Thymus (tissue), 11 donors: Measurements from ENCODE around the gene LCORL. TPM values are rescaled to one million over a fixed set of nuclear protein-coding genes. Genes with fewer than 3 reads are reported as not detected.
"Not testable (repeated sequence)": the region's sequence is repeated elsewhere in the genome, so short reads cannot be mapped to it uniquely, and the experiment has no call there.

Experiments used
- DNase-seq, 9 donors: peaks; one replicate each; pipeline ENCODE4 v3.0.0-alpha.2; 2013; ENCODE audit warnings: low spot score in 9 of 9, low read depth in 6 of 9, missing footprints in 1 of 9
- H3K27ac ChIP-seq, 2 donors: one replicate each; pipeline ENCODE4 v1.5.1; 2013; ENCODE audit warnings: control low read depth in 1 of 2, low read depth in 1 of 2, low read length in 1 of 2, mild to moderate bottlenecking in 1 of 2, moderate library complexity in 1 of 2
- H3K27me3 ChIP-seq, 2 donors: one replicate each; pipeline ENCODE4 v1.5.1; 2013; ENCODE audit warnings: low read length in 1 of 2; ENCODE audit not compliant: control insufficient read depth in 2 of 2, insufficient read depth in 1 of 2
- H3K36me3 ChIP-seq, 2 donors: one replicate each; pipeline ENCODE4 v1.5.1; 2013; ENCODE audit warnings: low read length in 1 of 2, mild to moderate bottlenecking in 1 of 2, moderate library complexity in 1 of 2; ENCODE audit not compliant: control insufficient read depth in 2 of 2, insufficient read depth in 2 of 2
- H3K4me1 ChIP-seq, 2 donors: one replicate each; pipeline ENCODE4 v1.5.1; 2013; ENCODE audit warnings: low read length in 2 of 2; ENCODE audit not compliant: control insufficient read depth in 2 of 2, insufficient read depth in 2 of 2
- H3K4me3 ChIP-seq, 2 donors: one replicate each; pipeline ENCODE4 v1.5.1; 2013; ENCODE audit warnings: low read length in 2 of 2, control low read depth in 1 of 2, mild to moderate bottlenecking in 1 of 2
- H3K9me3 ChIP-seq, 2 donors: one replicate each; pipeline ENCODE4 v1.5.1; 2013; ENCODE audit warnings: low read length in 1 of 2, mild to moderate bottlenecking in 1 of 2; ENCODE audit not compliant: control insufficient read depth in 2 of 2, insufficient read depth in 1 of 2
- WGBS: extraction: QIAGEN DNeasy Blood & Tissue Kit; methylation state at CpG from one replicate; pipeline ENCODE4 v1.1.7; 2013; 5-methylcytosine and 5-hydroxymethylcytosine counted together
- polyA plus RNA-seq: library from polyadenylated mRNA; stranded (reverse); fragments of 200-250 nt; gene quantifications from one replicate; pipeline ENCODE4 v1.2.3, GENCODE V29; 2013
- total RNA-seq: library from RNA; stranded (reverse); fragments of 120-200 nt; gene quantifications from one replicate; pipeline ENCODE4 v1.2.4, GENCODE V29; 2013
- donor health status: healthy.

Gene LCORL
- total and polyA plus RNA-seq, 2 donors, result 4.5 to 13.3 TPM

DNA sequence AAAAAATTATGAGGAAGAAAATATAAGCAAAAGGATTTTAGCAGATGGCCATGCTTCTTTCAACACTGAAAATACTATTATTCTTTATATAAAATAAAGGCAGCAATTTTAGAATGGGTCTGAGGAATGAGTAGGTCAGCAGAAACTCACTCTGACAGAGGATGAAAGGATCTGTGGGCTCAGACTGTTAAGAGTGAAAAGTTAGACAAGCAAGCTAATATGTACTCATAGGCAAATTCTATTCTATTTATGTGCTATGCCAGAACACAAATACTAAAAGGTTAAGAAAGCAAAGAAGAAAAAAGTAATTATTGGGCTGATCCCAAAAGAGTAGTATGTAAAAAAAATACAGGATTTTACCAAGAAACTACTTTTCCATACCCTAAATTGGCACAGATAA lies 13.9 kb downstream of the LCORL start:
- H3K4me3 ChIP-seq, result no peak overlapping the region
- H3K27ac ChIP-seq, result no peak overlapping the region
- no peak for DNase-seq
- peaks cover 3 to 13% of the 10 kb centered on the region in 2 donors for H3K4me1 ChIP-seq
- H3K36me3 ChIP-seq, result peaks cover 0 to 5% of the 10 kb centered on the region in 2 donors
- peaks cover 1 to 11% of the 10 kb centered on the region in 2 donors for H3K9me3 ChIP-seq
- no peaks in the 10 kb centered on the region for H3K27me3 ChIP-seq

DNA sequence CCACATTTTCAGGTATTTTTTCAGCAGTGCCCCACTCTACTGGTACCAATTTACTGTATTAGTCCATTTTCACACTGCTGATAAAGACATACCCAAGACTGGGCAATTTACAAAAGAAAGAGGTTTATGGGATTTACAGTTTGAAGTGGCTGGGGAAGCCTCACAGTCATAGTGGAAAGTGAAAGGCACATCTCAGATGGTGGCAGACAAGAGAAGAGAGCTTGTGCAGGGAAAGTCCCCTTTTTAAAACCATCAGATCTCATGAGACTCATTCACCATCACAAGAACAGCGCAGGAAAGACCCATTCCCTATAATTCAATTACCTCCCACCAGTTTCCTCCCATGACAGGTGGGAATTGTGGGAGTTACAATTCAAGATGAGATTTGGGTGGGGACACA lies 15.1 kb downstream of the LCORL start:
- not testable (repeated sequence) for H3K27ac ChIP-seq, H3K27me3 ChIP-seq, H3K4me1 ChIP-seq, H3K36me3 ChIP-seq, H3K4me3 ChIP-seq, DNase-seq
- 98% methylated on average over 1 of the region's 1 CpG for WGBS
- peaks cover 1 to 11% of the 10 kb centered on the region in 2 donors for H3K9me3 ChIP-seq

DNA sequence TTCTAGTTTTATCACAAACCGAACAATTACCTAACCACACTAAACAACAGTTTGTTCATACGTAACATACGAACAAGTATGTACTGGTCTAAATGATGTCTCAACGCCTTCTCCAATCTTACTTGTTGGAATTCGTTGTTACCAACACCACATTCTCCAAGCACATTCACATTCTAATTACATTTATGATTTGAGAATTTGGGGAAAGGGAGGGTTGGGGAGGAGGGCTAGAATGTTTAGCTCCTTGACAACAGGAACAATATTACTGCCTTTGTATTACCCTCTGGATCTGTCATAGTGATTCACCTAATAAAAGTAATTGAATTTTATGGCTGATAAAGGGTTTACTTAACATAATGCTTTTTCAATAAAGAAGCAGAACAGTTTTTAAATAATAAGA lies 24.4 kb downstream of the LCORL start:
- WGBS, result 98% methylated on average over 5 of the region's 5 CpGs
- Histone ChIP-seq H3K27ac (no peak overlapping the region), H3K36me3 (no peaks in the 10 kb centered on the region), H3K9me3 (no peaks in the 10 kb centered on the region), H3K27me3 (no peaks in the 10 kb centered on the region), H3K4me3 (no peak overlapping the region), H3K4me1 (no peaks in the 10 kb centered on the region)
- DNase-seq, result no peak

DNA sequence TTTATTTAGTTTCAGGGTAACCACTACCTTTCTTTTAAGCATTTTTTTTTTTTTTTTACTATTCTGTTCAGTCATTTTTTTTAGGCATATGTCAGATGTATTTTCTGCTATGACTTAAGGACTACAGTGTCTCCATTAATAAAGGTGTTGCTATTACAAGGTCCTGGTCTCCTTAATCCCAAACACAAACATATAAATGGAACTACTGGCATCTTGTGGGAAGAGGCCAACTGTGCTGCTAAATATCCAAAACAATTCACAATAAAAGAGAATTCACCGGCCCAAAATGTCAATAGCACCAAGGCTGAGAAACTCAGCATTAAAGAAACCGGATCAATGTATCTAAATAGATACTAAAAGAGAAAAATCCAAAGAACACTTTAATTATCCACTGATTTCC lies 26.4 kb downstream of the LCORL start:
- no peak overlapping the region for H3K4me3 ChIP-seq
- no peaks in the 10 kb centered on the region for H3K4me1 ChIP-seq
- H3K36me3 ChIP-seq, result no peaks in the 10 kb centered on the region
- no peak overlapping the region for H3K27ac ChIP-seq
- no peaks in the 10 kb centered on the region for H3K9me3 ChIP-seq
- DNase-seq, result no peak
- no peaks in the 10 kb centered on the region for H3K27me3 ChIP-seq
- 76% methylated on average over 2 of the region's 2 CpGs for WGBS

DNA sequence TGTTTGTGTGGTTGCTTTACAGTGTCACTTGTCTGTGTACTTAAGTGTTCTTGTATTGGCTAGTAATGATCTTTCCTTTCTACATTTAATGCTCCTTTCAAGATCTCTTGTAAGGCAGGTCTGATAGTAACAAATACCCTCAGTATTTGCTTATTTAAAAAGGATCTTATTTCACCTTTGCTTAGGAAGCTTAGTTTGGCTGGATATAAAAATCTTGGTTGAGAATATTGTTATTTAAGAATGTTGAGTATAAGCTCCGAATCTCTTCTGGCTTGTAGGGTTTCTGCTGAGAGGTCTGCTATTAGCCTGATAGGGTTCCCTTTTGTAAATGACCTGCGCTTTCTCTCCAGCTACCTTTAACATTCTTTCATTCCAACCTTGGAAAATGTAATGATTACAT lies 35.7 kb downstream of the LCORL start:
- DNase-seq, result no peak
- H3K4me1 ChIP-seq, result no peaks in the 10 kb centered on the region
- no peaks in the 10 kb centered on the region for H3K27me3 ChIP-seq
- H3K4me3 ChIP-seq, result no peak overlapping the region
- peaks cover 0 to 8% of the 10 kb centered on the region in 2 donors for H3K9me3 ChIP-seq
- H3K36me3 ChIP-seq, result no peaks in the 10 kb centered on the region
- no peak overlapping the region for H3K27ac ChIP-seq
- 98% methylated on average over 2 of the region's 2 CpGs for WGBS

DNA sequence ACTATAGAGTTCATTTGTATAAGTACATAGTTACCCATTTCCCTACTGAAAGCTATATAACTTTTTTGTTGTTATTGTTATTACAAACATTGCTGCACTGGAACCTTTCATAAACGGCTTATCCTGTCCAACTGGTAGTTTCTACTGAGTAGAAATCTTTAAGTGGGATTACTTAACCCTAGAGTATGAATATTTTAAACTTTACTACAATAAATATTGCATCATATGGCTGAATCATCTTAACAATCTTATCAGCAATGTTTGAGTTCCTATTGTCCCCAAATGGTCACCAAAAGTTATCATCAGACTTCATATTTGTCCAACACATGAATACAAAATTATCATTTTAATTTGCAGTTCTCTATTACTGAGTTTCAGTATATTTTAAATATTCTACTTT lies 40.5 kb downstream of the LCORL start:
- DNase-seq, result no peak
- no peaks in the 10 kb centered on the region for H3K9me3 ChIP-seq
- peaks cover 0 to 3% of the 10 kb centered on the region in 2 donors for H3K36me3 ChIP-seq
- 96% methylated on average over 1 of the region's 1 CpG for WGBS
- no peak overlapping the region for H3K27ac ChIP-seq
- no peaks in the 10 kb centered on the region for H3K27me3 ChIP-seq
- no peak overlapping the region for H3K4me3 ChIP-seq
- H3K4me1 ChIP-seq, result no peaks in the 10 kb centered on the region

DNA sequence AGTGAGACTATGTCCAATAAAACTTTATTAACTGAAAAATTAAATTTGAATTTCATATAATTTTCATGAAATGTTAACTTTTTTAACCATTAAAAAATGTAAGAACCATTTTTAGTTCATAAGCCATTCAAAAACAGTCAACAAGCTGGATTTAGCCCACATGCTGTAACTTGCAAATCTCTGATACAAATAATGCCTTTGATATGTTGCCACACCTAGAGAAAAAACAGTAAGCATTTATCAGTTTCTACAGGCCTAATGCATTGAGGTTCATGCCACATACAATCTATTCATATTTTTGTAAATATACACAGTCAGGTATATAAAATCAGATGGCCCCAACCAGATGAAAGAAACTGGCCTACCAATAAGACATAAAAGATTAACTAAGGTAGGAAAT lies 52.8 kb downstream of the LCORL start:
- H3K27me3 ChIP-seq, result no peaks in the 10 kb centered on the region
- DNase-seq, result no peak
- no peaks in the 10 kb centered on the region for H3K4me1 ChIP-seq
- H3K36me3 ChIP-seq, result no peaks in the 10 kb centered on the region
- H3K27ac ChIP-seq, result no peak overlapping the region
- no peaks in the 10 kb centered on the region for H3K9me3 ChIP-seq
- H3K4me3 ChIP-seq, result no peak overlapping the region

DNA sequence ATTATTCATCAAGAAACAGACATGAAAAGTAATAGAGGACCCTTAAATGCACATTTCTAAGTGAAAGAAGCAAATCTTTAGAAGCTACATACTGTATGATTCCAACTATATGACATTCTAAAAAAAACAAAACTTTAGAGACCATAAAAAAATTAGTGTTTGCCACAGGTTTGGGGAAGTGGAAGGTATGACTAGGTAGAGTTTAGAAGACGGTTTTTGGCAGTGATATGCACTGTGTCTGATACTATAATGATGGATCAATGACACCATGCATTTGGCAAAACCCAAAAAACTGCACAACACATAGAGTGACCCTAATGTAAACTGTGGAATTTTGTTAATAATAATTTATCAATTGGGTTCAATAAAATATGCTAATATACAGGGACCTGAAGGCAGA lies 54.5 kb downstream of the LCORL start:
- Histone ChIP-seq H3K27me3 (no peaks in the 10 kb centered on the region), H3K36me3 (no peaks in the 10 kb centered on the region), H3K9me3 (no peaks in the 10 kb centered on the region), H3K4me1 (no peaks in the 10 kb centered on the region), H3K27ac (no peak overlapping the region), H3K4me3 (no peak overlapping the region)
- 95% methylated on average over 1 of the region's 1 CpG for WGBS
- no peak for DNase-seq

DNA sequence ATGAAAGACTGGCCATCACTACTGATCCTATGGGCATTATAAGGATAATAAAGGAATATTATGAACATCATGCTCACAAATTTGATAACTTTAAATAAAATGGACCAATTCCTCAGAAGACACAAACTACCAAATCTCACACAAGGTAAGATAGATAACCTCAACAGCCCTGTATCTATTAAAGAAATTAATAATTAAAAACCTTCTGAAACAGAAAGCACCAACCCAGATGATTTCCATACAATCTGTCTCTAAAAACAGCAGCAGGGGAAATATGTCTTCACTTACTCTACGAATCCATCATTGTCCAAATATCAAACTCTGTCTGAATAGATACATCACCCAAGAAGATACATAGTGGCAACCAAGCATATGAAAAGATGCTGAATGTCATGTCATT lies 55.2 kb downstream of the LCORL start:
- no peaks in the 10 kb centered on the region for H3K9me3 ChIP-seq
- H3K4me1 ChIP-seq, result no peaks in the 10 kb centered on the region
- WGBS, result 99% methylated on average over 1 of the region's 1 CpG
- H3K4me3 ChIP-seq, result no peak overlapping the region
- H3K27me3 ChIP-seq, result no peaks in the 10 kb centered on the region
- H3K27ac ChIP-seq, result no peak overlapping the region
- no peaks in the 10 kb centered on the region for H3K36me3 ChIP-seq
- no peak for DNase-seq

DNA sequence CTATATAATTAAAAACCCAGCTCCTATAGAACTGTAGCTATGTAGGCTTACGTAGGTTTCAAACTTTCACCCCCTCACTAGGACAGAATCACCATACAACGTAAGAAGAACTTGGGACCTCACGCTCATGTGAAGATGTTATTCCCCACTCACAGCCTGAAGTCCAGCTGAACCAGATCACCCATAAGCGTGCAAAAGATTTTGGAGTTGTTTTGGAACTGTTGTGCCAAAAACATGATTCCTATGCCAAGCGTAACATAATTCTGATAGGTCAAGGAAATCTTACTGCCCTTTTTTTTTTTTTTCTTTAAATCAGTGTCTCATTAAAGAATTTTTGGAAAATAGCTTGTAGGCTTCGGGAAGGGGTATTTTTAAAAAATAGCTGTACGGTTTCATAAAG lies 57.0 kb downstream of the LCORL start:
- H3K27me3 ChIP-seq, result no peaks in the 10 kb centered on the region
- no peak for DNase-seq
- H3K4me1 ChIP-seq, result no peaks in the 10 kb centered on the region
- no peak overlapping the region for H3K4me3 ChIP-seq
- no peaks in the 10 kb centered on the region for H3K9me3 ChIP-seq
- no peak overlapping the region for H3K27ac ChIP-seq
- no peaks in the 10 kb centered on the region for H3K36me3 ChIP-seq
- WGBS, result over 99% methylated on average over 7 of the region's 7 CpGs
